ENCODE measurements around the gene ATP6V1F. TPM values are rescaled to one million over a fixed set of nuclear protein-coding genes. Genes with fewer than 3 reads are reported as not detected.

Gene ATP6V1F
- total RNA-seq, 1 donor from 2014 or later, result 119 TPM

Other genes starting within 250 kb of the ATP6V1F start
- gene GARIN1A, start 190.6 kb upstream of the ATP6V1F start, total RNA-seq, result 1.7 TPM
- gene CALU, start 123.5 kb upstream of the ATP6V1F start, total RNA-seq, result 165 TPM
- gene OPN1SW, start 87.1 kb upstream of the ATP6V1F start, total RNA-seq, result not detected
- 5.2 TPM for gene CCDC136, start 70.9 kb upstream of the ATP6V1F start, total RNA-seq
- 601 TPM for gene FLNC, start 32.5 kb upstream of the ATP6V1F start, total RNA-seq
- 0.11 TPM for gene KCP, start 47.9 kb downstream of the ATP6V1F start, total RNA-seq
- gene IRF5, start 75.1 kb downstream of the ATP6V1F start, total RNA-seq, result 1.9 TPM
- 32.8 TPM for gene TNPO3, start 192.3 kb downstream of the ATP6V1F start, total RNA-seq

Measured in Right ventricle myocardium superior (tissue), 1 donor.